ENCODE data around the gene ZNF677.

DNA sequence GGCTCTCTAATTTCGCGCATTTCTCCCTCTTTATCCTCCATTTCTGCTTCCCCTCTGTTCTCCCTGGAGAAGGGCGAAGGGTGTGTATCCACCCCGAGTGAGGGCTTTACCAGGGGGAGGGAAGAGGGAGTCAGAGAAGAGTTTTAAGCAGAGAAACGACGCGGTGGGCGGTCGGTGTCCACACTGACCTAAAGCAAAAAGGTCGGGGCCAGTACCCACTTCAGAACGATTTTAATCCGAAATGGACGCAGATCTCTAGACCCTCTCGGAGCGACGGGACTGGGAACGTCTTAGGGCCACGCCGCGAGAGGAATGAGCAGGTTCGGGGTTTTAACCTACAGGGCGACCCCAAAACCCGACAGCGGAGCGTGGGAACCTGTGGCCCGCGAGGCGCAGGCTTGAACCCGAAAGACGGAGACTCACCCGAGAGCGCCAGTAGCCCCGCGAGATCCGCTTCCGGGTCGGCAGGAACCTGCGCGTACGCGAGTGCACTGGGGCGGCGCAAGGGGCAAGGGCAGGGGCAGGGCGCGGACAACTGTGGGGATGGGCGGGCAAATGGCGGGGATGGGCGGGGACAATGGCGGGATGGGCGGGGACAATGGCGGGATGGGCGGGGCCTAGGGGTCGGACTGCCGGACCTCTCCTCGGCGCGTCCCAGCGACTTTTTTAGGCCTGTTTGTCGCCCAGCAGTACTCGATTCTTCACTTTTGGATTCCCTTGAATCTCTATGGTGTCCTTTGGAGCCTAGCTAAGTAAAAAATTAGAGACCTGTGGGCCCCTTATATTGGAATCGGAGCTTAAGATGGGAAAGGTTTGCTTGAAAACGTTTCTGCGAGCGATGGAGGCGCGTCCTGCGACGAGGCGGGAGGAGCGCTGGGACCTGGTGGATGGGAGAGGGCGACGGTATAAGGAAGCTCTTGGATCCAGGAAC is at the start of gene ZNF677:
- TF ChIP-seq, protein P1, sequence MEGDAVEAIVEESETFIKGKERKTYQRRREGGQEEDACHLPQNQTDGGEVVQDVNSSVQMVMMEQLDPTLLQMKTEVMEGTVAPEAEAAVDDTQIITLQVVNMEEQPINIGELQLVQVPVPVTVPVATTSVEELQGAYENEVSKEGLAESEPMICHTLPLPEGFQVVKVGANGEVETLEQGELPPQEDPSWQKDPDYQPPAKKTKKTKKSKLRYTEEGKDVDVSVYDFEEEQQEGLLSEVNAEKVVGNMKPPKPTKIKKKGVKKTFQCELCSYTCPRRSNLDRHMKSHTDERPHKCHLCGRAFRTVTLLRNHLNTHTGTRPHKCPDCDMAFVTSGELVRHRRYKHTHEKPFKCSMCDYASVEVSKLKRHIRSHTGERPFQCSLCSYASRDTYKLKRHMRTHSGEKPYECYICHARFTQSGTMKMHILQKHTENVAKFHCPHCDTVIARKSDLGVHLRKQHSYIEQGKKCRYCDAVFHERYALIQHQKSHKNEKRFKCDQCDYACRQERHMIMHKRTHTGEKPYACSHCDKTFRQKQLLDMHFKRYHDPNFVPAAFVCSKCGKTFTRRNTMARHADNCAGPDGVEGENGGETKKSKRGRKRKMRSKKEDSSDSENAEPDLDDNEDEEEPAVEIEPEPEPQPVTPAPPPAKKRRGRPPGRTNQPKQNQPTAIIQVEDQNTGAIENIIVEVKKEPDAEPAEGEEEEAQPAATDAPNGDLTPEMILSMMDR (IDR thresholded peaks at IDR 0.05; ENCODE audit: poor library complexity) = no peak
- no peak for TF ChIP-seq EZH2phosphoT487 (IDR thresholded peaks at IDR 0.05; ENCODE audit: low read depth, severe bottlenecking, unreplicated experiment)
- no peak for TF ChIP-seq EZH2 (IDR thresholded peaks at IDR 0.05; ENCODE audit: borderline replicate concordance)
